Esophagus squamous epithelium (tissue), 5 donors: ENCODE results near the gene DLGAP1. TPM values are rescaled to one million over a fixed set of nuclear protein-coding genes. Genes with fewer than 3 reads are reported as not detected.
A peak's percentile ranks its signal among the peaks of the same experiment; 100 is the strongest.
"Not testable (repeated sequence)": the region's sequence is repeated elsewhere in the genome, so short reads cannot be mapped to it uniquely, and the experiment has no call there.

Experiments
- DNase-seq: peaks from one replicate; lab custom pipeline; 2025; lab: John Stamatoyannopoulos, UW
- H3K27ac ChIP-seq, 4 donors: fragments of 200-600 bp; sonication (generic); one replicate each; pipeline ENCODE4 v1.5.1; 2016 to 2019; ENCODE audit warnings: mild to moderate bottlenecking in 1 of 4
- H3K27me3 ChIP-seq, 4 donors: fragments of 200-600 bp; sonication (generic); 1 replicate in 3 of 4; 2 replicates in 1 of 4; pipeline versions ENCODE4 v1.5.1 to v1.6.0; 2017 to 2021; ENCODE audit warnings: antibody characterized with exemption in 1 of 4
- H3K36me3 ChIP-seq, 3 donors: fragments of 200-600 bp; sonication (generic); one replicate each; pipeline ENCODE4 v1.5.1; 2016 to 2019
- H3K4me1 ChIP-seq, 3 donors: fragments of 200-600 bp; sonication (generic); one replicate each; pipeline ENCODE4 v1.5.1; 2017 to 2019
- H3K4me3 ChIP-seq, 4 donors: fragments of 200-600 bp; sonication (generic); 1 replicate in 3 of 4; 2 replicates in 1 of 4; pipeline ENCODE4 v1.5.1; 2016 to 2019; ENCODE audit warnings: mild to moderate bottlenecking in 2 of 4, moderate library complexity in 1 of 4
- H3K9me3 ChIP-seq, 3 donors: fragments of 200-600 bp; sonication (generic); one replicate each; pipeline ENCODE4 v1.5.1; 2016 to 2019
- POLR2A ChIP-seq, 4 donors: fragments of 450-650 bp; IDR thresholded peaks; one replicate each; pipeline ENCODE4 v1.6.1; 2017; ENCODE audit warnings: antibody characterized with exemption in 4 of 4, mild to moderate bottlenecking in 4 of 4, moderate library complexity in 3 of 4
- WGBS, 2 donors: methylation state at CpG; one replicate each; pipeline ENCODE4 v1.1.5; 2018; 5-methylcytosine and 5-hydroxymethylcytosine counted together
- intact Hi-C: fragments of 100-400 bp; cut with DNase I; formaldehyde crosslinking; loops from one replicate; pipeline ENCODE4 v1.15.0; 2022
- total RNA-seq, 4 donors: library from RNA; depleted of rRNA; stranded (reverse); fragments of >200 nt; gene quantifications; one replicate each; pipeline ENCODE4 v1.1.0, GENCODE V29; 2016
- TF ChIP-seq, protein P1 (sequence below), 6 experiments: fragments of 450-650 bp in 4 of 6; fragments of 200-600 bp in 2 of 6; sonication (generic) in 2 of 6; IDR thresholded peaks; one replicate each; pipeline ENCODE4 v1.5.1; 2016 to 2019; ENCODE audit warnings: antibody characterized with exemption in 6 of 6, mild to moderate bottlenecking in 4 of 6, moderate library complexity in 4 of 6
- donor health status: DM: yes; HTN: yes; CAD: no.

DLGAP1 gene
- total RNA-seq, 4 donors from 2014 or later, result 0.09 to 1.5 (median 0.52) TPM

GRCh38 chr18:3652380-3653262, 802.5 kb downstream of the DLGAP1 start:
- 46 to 58% methylated on average over 10 to 12 of the region's 13 CpGs for WGBS, 2 donors
- intact Hi-C loops, result no loop called here
- no peaks in the 10 kb centered on the region for H3K9me3 ChIP-seq
- H3K4me3 ChIP-seq, result no peak overlapping the region
- no peak for DNase-seq
- H3K27me3 ChIP-seq, result no peaks in the 10 kb centered on the region
- H3K36me3 ChIP-seq, result no peaks in the 10 kb centered on the region
- H3K4me1 ChIP-seq, result peaks cover 0 to 28% (median 10%) of the 10 kb centered on the region in 3 donors
- no peak for TF ChIP-seq POLR2A (IDR thresholded peaks at IDR 0.05)
- TF ChIP-seq, protein P1, sequence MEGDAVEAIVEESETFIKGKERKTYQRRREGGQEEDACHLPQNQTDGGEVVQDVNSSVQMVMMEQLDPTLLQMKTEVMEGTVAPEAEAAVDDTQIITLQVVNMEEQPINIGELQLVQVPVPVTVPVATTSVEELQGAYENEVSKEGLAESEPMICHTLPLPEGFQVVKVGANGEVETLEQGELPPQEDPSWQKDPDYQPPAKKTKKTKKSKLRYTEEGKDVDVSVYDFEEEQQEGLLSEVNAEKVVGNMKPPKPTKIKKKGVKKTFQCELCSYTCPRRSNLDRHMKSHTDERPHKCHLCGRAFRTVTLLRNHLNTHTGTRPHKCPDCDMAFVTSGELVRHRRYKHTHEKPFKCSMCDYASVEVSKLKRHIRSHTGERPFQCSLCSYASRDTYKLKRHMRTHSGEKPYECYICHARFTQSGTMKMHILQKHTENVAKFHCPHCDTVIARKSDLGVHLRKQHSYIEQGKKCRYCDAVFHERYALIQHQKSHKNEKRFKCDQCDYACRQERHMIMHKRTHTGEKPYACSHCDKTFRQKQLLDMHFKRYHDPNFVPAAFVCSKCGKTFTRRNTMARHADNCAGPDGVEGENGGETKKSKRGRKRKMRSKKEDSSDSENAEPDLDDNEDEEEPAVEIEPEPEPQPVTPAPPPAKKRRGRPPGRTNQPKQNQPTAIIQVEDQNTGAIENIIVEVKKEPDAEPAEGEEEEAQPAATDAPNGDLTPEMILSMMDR (IDR thresholded peaks at IDR 0.05), result peak in 3 of 6 experiments; percentile 22 to 51 (median 25)
- peak overlapping the region; percentile 64 to 75 (median 74) for H3K27ac ChIP-seq

GRCh38 chr18:3651266-3651665, 803.8 kb downstream of the DLGAP1 start:
- Histone ChIP-seq H3K27ac (no peak overlapping the region), H3K36me3 (no peaks in the 10 kb centered on the region), H3K4me3 (no peak overlapping the region), H3K9me3 (no peaks in the 10 kb centered on the region), H3K27me3 (no peaks in the 10 kb centered on the region), H3K4me1 (peaks cover 0 to 28% (median 10%) of the 10 kb centered on the region in 3 donors)
- no peak for TF ChIP-seq POLR2A (IDR thresholded peaks at IDR 0.05)
- TF ChIP-seq, protein P1 (IDR thresholded peaks at IDR 0.05), result no peak
- intact Hi-C loops, result no loop called here
- no peak for DNase-seq
- WGBS, 2 donors, result 80 to 83% methylated on average over 6 to 9 of the region's 9 CpGs

- H3K36me3 ChIP-seq, intact Hi-C loops, H3K4me3 ChIP-seq, H3K27ac ChIP-seq, DNase-seq, H3K27me3 ChIP-seq, H3K9me3 ChIP-seq: not testable (repeated sequence)
- peaks cover 0 to 28% (median 10%) of the 10 kb centered on the region in 3 donors for H3K4me1 ChIP-seq
- 54 to 63% methylated on average over 7 of the region's 9 CpGs for WGBS, 2 donors
Measured at GRCh38 chr18:3650521-3651042, 804.5 kb downstream of the DLGAP1 start.

DNA sequence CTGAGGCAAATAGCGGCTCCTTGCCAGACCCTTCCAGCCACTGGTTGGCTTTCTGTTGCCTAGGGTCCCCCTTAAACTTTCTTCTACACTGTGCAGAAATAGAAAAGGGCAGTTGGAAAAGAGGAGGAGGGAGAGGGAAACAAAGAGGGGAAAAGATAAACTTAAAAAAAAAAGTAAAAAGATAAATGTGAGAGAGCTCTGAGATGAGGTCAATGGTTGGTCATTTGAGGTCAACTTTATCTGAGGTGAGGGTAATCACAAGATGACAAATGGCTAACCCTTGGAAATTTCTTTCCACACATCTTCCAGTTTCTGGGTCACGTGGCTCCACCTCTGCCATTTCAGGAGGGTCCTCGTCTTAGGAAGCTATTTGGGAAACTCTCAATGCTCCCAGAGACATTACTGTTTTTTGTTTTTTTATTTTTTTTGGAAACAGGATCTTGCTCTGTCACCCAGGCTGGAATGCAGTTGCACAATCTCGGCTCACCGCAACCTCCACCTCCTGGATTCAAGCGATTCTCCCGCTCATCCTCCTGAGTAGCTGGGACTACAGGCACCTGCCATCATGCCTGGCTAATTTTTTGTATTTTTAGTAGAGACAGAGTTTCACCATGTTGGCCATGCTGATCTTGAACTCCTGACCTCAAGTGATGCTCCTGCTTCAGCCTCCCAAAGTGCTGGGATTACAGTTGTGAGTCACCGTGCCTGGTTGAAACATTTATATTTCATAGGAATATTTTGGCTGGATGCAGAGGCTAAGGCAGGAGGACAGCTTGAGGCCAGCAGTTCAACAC, 805.3 kb downstream of the DLGAP1 start:
- no peaks in the 10 kb centered on the region for H3K9me3 ChIP-seq
- WGBS, 2 donors, result 73 to 78% methylated on average over 8 of the region's 8 CpGs
- H3K27me3 ChIP-seq, result no peaks in the 10 kb centered on the region
- H3K4me3 ChIP-seq, result no peak overlapping the region
- H3K36me3 ChIP-seq, result no peaks in the 10 kb centered on the region
- TF ChIP-seq, protein P1 (IDR thresholded peaks at IDR 0.05), result no peak
- no peak for TF ChIP-seq POLR2A (IDR thresholded peaks at IDR 0.05)
- H3K4me1 ChIP-seq, result peaks cover 0 to 28% (median 10%) of the 10 kb centered on the region in 3 donors
- peak overlapping the region in 1 of 4 donors; percentile 51 for H3K27ac ChIP-seq
- DNase-seq, result no peak
- intact Hi-C loops, result no loop called here

DNA sequence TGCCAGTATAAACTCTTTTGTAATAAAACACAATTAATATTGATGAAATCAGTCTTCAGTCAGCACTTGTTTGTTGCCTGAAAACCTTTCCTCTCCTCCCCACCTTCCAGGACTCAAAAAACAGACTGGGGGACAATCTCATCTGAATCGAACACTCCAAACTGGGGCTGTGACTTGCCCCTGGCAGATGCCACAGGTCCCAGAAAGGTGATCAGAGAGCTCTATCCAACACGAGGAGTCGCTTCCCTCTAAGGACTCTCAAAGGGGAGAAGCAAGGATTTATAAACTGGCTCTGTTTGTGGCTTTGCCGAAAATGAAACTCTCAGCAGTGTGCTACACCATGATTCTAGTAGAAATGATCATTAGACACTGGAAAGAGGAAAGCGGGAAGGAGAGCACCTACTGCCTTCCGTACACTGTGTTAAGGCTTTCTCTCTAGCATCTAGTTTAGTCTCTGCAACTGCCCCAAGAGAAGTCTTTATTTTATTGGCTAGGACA, 805.9 kb downstream of the DLGAP1 start:
- intact Hi-C loops, result no loop called here
- H3K27me3 ChIP-seq, result no peaks in the 10 kb centered on the region
- TF ChIP-seq POLR2A (IDR thresholded peaks at IDR 0.05), result no peak
- TF ChIP-seq, protein P1 (IDR thresholded peaks at IDR 0.05), result no peak
- H3K9me3 ChIP-seq, result no peaks in the 10 kb centered on the region
- H3K4me3 ChIP-seq, result no peak overlapping the region
- WGBS, 2 donors, result 72 to 77% methylated on average over 6 of the region's 6 CpGs
- DNase-seq, result no peak
- peak overlapping the region in 1 of 4 donors; percentile 51 for H3K27ac ChIP-seq
- no peaks in the 10 kb centered on the region for H3K36me3 ChIP-seq
- peaks cover 0 to 28% (median 10%) of the 10 kb centered on the region in 3 donors for H3K4me1 ChIP-seq
